ENCODE results near the gene PLCH1.

- peak; percentile 37 for TF ChIP-seq CTCF (IDR thresholded peaks at IDR 0.05; ENCODE audit: borderline replicate concordance, extremely low read depth, low read length, poor library complexity, severe bottlenecking)
- no peak for TF ChIP-seq EZH2 (IDR thresholded peaks at IDR 0.05; ENCODE audit: borderline replicate concordance, low read depth, low read length, severe bottlenecking)
Observed at GRCh38 chr3:155411500-155412223, 333.2 kb downstream of the PLCH1 start.

Measured in DND-41 (cell line).